Lung microvascular endothelial cell (primary cell): ENCODE measurements around the gene SUSD4. TPM values are rescaled to one million over a fixed set of nuclear protein-coding genes. Genes with fewer than 3 reads are reported as not detected.

ENCODE experiments used
- DNase-seq, 2 donors: peaks; one replicate each; pipeline versions ENCODE4 v3.0.0 to v3.0.0-alpha.2; 2010; ENCODE audit warnings: low read depth in 2 of 2
- total RNA-seq: library from RNA; depleted of rRNA; stranded (reverse); fragments of >200 nt; gene quantifications from 2 replicates; pipeline ENCODE4 v1.2.1, GENCODE V29; 2014

SUSD4 gene
- total RNA-seq, 1 donor from 2014 or later = 0.20 TPM

DNA sequence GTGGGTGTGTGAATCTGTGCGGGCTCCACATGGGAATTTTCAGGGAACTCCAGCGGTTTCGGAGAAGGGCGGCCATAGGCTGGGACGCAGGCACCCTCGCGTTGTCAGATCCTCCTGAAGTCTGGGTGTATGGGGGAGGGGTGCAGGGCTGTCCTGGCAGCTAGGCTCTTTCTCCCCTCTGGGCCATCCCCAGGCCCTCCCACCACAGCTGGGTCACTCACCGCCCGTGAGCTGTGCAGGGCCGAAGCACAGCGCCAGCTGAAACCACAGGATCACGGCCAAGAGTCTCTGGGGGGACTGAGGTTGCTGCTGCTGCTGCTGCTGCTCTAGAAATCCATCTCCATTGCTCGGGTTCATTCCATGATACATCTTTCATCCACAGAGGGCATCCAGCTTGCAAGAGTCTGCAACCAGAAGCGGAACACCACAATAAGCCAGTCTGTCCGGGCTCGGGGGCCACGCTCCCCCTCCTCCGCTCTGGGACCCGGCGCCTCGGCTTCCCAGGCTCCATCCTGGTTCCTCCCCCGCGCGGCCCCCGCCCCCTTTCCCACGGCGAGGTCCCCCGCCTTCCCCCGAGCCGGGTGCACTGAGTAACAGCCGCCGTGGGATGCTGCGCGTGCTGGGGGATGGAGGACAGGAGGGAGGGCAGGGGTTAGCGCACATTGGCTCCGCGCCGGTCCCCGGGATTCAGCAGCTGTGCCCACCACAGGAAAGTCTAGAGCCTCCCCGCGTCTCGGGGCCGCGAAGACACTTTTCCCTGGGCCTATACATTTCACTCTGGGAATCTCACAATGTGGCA, 720 bp downstream of the SUSD4 start:
- DNase-seq = no peak

DNA sequence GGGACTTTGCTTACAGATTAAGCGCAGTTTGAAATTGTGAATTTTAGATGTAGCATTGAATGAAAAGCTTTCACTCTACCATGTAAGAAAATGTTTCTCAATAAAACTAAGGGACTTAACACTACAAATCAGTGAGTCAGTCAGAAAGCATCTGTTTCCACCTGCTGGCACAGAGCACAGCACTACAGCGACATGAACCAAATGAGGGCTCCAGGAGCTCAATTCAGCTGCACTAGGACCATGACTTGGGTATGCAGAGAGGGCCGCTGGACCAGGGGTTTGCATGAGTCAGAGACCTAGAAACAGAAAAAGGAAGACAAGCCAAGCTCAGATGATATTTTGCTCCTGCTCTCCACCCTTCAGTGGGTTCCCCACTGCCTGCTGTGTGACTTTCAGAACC, 5.2 kb downstream of the SUSD4 start:
- DNase-seq = no peak

DNA sequence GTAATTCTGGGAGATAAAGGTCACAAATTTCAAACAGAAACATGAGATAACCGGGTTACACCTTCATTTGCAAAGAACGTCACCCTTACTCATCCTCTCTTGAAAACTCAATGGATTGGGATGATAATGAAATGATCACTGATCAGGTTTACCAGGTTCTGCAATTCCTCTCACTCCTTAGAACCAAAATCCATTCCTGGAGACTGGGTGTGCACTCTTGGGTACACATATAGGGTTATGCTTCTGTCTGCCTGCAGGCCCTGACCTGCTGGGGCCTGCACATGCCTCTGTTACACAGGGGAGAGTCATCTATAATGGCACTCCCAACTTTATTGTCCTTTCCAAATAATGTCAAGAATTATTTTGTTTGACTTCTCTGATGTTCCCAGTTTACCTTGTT, 8.3 kb downstream of the SUSD4 start:
- DNase-seq = no peak

DNA sequence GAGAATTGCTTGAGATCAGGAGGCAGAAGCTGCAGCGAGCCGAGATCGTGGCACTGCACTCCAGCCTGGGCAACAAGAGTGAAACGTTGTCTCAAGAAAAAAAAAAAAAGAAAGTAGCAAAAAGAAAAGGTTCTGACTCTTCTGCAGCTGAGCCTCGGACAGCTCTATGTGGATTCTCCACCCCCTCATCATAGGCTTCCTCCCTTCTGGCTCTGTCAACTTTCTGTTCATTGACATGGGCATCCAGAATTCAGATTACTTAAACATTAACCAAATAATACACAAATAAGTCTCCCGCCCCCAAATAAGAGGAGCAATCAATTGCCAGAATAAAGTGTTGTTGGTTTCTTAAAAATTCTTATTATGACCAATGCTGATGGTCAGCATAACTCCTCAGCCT, 10.0 kb downstream of the SUSD4 start:
- DNase-seq = no peak

DNA sequence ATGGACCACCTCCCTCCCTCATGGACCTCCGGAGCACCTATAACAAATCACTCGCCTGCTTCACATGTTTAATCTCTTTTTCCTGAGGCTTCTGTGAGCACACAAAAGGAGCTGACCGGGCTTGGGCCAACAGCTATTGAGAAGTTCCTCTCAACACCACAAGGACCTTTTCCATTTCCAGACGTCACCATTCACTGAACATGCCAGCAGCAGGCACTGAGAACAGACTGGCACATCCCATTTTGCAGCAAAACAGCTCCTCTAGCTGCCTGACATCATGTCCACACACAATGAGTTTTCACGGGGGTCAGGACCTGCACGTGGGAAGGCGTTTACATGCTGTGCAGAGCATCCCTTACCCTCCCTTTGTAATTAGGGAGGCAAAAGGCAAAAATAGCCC, 11.0 kb downstream of the SUSD4 start:
- DNase-seq = no peak

DNA sequence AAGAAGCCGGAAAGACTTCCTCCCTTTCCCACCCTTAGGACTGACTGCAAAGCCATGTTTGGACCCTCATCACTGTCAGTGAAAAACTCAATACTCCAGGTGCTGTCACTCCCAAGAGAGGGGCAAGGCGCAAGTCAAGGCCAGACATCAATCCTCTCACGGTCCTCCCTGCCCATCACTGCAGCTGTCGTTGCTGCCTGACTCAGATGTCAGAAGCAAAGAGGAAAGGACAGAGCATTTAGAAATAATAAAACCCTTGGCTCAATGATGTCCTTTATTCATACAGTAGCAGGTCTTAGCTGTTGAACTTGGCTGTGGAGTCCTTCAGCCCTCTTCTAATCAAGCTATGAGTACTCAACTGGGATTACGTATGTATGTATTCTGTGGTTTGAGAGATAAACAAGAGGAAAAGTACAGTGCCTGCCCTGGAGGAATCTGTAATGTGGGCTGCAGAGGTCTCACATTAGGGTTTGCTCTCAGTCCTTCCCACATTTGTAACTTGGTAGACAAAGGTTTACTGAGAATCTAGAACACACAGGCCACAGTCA, 13.5 kb downstream of the SUSD4 start:
- no peak for DNase-seq

DNA sequence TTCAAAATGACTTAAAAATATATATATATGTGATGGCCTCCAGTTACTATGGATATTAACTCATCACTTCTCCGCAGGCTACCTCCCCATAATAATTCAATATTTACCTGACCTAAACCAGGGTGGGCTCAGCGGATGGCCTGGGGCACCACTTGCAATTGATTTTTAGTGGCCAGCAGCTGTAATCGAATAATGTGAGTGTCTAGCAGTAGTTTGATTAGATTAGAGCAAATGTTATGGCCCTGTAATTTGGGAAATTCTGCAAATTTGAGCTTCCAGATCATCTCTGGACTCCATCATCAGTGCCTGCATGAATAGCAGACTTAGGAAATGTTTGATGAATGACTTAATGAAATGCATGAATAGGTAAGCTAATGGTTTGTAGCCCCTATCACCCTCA, 14.7 kb downstream of the SUSD4 start:
- no peak for DNase-seq

DNA sequence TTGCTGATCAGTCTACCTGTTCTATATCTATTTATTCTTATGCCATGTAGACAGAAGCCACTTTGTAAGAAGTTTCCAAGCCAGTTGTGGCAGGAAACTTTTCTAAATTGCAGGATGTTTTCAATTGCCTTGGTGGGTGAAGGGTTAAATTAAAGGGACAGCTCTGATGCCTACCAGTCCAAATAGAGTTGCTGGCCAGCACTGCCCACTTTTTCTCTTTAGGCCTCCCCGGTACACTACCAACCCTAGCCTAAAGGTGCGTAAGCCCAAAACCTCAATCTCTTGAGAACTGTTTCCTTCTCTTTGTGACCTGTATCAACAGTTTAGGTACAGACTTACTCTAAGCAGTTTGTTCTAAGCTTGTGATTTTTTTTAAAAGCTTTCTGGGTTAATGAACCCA, 15.5 kb downstream of the SUSD4 start:
- no peak for DNase-seq

DNA sequence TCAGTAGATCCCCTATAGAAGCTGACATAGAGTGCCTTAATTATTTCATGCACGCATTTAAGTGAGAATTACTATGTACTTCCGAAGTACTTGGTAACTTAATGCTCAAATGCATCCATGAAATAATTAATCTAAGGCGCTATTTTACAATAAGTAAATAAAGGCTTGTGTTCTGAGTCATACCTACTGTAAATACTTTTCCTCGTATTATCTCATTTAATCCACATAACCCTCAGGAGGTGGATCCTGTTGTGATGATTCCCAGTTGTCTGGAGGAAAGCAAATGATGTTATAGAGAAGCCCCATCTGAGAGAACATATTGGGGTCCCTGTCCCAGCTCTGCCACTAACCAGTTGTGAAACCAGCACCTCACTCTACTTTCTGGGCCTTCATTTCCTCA, 16.4 kb downstream of the SUSD4 start:
- no peak for DNase-seq

DNA sequence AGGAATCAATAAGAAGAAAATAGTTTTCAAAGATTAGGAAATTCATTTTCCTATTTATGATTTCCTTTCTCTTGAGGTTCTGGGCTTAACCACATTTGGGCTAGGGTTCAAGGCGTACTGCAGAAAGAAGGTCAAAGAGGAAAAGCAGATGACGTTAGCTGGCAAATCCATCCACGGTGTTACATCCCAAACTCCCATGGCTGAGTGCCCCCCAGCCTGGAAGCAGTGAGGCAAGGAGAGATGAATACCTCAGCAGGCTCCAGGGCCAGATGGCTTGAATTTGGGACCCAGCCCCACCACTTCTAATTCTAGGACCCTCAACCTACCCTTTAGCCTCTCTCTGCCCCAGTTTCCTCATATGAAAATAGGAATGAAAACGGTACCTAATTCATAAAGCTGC, 17.7 kb downstream of the SUSD4 start:
- no peak for DNase-seq

DNA sequence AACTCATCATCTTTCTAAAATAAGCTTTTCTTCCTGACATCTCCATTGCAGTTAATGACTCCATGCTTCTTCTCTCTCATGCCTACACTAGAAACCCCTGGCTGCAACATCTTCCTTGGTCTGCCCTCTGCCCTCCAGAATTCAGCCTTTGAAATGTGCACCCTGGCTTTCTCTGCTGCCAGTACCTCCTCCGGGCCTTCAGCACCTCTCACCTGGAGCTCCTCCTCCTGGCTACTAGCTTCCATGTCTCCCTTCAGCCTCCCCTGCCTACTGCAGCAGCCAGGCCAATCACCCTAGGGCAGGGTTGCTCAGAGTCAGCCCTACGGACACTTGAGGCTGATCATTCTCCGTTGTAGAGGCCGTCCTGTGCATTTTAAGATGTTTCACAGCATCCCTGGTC, 18.3 kb downstream of the SUSD4 start:
- no peak for DNase-seq

DNA sequence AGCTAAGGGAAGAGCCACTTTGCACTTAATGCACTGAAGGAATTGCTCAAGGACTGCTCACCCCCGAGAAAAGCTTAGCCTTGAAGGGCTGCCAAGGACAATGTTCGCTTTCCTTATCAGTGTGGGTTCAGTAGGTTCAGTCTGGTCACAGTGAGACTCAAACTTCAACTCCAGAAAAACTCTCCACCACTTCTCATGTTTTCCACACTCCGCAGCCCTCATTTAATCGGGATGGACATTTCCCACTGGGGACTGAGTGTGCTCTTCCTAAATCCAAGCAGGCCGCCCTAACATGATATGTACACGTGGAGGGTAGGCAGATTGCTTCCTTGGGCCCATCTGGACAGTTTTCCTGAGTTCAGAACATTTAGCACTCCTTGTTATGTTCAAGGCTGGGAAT, 19.5 kb downstream of the SUSD4 start:
- no peak for DNase-seq

DNA sequence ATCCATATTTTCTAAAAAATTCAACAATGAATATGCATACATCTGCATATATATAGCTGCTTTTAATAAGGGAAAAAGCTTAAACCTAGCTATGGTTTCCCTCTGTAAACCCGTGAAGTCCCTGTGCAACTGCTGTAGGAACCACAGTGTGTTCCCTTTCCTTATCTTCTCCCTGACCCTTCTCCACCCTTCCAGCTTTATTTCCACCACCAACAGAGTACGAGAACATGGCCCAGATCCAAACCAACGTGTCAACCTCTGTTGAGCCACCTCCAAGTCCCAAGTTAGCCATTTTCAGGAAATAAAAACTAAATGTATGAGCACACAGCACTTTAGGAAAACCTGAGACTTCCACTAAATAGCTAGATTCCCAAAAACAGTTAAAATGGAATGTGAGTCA, 20.3 kb downstream of the SUSD4 start:
- no peak for DNase-seq

DNA sequence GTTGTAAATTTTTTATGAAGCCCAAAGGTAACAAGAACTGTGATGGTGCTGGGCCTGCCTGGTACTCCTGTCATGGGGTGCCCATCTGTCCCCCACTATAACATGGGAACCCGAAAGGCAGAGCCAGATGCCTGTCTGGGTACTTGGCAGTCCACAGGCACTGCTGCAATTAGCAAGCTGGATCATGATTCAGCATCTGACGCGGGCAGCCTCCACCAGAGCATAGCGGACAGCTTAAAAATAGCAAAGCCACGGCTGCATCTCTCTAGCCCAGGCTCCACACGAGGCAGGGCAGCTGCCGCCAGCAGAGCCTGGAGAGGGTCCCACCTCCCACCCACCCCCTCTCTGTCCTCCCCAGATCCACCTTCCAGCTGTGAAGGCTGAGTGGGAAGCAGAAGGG, 22.9 kb downstream of the SUSD4 start:
- DNase-seq = no peak

DNA sequence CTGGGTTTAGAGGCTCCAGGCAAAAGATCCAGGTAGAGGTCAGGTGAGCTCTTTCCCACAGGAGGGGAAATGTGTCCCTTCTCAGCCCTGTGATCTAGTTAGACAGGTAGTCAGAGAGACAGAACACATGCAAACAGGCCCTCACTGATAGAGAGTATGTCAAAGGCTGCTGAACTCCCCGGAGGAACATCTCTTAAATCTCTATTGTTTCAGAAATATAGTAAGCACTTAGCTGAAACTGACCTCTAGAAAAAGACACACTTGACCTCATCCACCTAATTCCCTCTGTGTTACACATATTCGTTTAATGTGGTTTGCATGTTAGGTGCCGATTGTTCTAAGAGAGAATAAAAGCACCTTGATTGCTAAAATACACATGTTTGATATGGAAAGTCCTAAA, 23.3 kb downstream of the SUSD4 start:
- no peak for DNase-seq

DNA sequence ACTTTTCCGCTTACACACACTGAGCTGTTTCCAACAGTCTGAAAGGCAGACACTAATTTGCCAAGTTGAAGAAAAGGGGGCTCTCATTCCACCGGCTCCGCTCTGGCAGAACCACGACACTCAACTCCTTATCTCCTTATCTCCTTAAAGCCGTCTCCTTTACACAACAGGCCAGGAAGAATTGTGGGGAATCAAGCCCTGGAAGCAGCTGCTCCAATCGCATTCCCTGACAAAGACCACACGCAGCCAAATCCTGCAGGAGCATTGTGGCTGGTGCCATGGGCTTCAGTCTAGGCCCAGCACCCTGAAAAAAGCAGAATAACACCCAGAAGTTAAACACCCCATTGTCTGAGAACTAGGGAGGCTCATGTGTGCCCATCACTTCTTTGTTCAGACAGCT, 24.1 kb downstream of the SUSD4 start:
- DNase-seq = no peak

DNA sequence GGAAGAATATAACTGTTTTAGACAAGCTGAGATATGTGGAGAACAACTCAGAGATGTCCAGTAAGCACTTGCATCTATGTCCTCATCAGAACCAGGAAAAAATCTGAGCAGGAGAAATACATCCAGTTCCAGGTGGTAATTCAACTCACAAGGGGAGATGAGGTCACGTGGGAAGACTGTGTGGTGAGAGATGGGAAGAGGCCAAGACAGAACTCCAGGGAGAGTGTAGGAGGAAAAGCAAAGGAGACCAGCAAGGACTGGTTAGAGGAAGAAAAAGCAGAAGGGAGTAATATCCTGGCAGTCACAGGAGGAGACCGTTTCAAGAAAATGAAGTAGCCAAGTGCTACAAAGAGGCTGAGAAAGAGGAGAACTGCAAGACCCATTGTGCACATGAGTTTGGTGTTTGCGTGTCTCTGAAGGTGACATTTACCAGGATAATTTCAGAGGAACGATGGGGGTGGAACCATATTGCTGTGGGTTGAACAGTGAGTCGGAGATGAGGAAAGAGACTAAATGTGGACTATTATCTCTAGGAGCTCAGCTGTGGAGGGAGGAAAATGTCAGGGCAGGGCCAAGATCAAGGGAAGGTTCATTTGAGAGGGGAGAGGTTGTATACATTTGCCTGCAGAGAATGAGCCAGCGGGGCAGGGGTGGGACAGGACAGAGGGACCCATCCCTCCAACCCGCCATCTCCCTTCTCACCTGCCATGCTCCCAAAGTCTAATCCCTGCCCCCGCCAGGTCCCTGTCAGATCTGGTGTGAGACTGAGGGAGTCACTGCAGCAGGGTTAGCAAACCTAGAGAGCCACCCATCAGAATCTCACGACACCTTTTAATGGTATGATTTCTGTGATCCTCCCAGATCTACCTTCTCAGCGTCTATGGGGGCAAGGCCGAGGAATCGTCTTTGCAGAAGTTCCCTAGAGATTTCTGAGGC, 24.9 kb downstream of the SUSD4 start:
- no peak for DNase-seq

DNA sequence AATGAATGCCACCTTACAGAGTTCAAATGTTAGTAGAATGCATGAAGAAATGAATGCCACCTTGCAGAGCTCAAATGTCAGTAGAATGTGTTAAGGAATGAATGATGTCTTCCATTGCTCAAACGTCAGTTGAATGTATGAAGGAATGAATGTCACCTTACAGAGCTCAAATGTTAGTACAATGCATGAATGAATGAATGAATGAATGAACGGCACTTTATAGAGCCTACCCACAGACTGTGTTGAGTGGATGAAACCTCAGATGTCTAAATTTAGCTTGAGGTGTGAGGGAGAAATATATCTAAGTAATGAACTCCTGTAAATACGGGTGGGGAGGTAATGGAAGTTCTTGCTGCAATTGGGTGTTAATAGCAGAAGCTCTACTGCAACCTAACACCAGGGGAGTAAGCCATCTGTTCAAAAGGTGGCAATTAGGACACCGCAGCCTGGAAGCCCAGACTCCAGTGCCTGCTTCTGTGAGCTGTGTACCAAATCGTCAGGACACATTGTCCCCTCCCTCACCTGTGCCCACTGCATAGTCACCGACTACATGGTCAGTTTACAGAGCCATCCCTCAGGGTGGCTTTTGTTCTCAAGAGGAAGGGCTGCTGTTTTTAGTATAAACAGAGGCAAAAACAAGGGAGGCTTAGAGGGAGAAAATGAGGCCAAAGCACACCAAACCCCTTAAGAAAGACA, 26.7 kb downstream of the SUSD4 start:
- no peak for DNase-seq

DNA sequence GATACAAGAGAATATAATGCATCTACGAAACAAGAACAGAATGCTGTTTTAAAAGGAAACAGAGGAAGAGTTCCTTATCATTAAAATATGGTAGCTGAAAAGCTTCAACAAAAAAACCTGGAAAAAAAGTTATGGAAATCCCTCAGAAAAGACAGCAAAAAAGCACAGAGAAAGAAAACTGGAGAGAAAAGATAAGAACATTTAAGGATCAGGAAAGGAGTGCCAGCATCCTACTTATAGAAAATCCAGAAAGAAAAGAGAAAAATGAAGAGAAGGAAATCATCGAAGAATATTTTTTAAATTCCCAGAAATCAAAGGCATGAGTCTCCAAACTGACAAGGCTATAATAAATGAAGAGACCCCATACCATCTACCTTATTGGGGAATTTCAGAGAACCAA, 29.8 kb downstream of the SUSD4 start:
- no peak for DNase-seq

DNA sequence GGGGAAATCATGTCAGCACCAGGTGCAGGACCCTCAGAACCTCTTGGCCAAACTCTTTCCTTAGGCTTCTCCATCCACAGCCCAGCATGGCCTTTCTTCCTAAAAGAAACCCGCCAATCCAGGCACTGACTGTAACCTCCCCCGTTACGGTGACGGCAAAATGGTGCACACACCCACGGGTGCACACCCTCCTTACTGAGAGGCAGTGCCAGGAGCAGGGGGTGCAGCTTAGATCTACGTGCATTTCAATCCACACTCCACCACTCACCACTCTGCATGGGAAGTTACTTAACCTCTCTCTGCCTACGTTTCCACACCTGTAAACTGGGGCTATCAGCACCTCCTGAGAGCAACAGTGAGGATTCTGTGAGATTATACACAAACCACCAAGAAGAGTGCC, 31.0 kb downstream of the SUSD4 start:
- no peak for DNase-seq

DNA sequence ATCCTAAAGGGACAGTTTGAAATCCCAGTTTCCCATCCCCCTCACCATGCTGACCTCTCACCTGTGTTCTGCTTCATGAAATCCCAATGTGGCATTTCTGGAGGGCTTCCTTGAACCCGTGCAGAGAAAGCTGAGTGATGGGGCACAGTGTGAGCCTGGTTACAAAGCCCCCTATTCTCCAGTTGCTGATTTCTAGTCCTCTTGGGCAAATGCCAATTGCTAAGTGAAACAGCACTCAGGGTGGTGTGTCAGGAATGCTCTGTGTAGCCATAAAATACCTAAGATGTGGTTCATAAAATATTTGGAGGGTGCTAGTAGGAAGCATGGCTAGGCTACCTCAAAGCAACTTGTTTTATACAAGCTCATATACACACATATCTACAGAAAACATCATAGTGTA, 32.0 kb downstream of the SUSD4 start:
- no peak for DNase-seq

DNA sequence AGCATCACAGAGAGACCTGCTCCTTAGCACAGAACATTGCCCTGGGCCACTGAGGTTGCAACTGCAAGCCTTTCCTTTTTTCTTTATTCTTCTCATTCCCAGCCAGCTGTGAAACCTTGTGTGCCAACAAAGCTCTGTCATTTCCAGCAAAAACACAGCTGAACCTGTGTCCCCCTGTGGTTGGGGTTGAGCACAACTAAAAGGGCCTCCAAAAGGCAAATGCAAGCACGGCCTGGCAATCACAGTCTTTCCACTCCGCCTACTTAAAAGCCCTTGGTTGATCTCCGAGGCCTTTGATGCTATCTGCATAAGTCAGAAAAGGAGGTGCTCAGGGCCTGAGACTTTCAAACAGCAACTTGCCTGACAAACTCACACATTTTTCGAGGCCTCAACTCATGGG, 32.7 kb downstream of the SUSD4 start:
- DNase-seq = no peak
